SHP77 treated with DMSO at 0.1 percent for 48 hours (cell line): Measurements from ENCODE around the gene KNCN.

Experiments
- DNase-seq: peaks from one replicate; lab custom pipeline; 2025; lab: John Stamatoyannopoulos, UW

KNCN gene

GRCh38 chr1:46523496-46524353 lies 27.7 kb downstream of the KNCN start:
- DNase-seq: no peak

DNA sequence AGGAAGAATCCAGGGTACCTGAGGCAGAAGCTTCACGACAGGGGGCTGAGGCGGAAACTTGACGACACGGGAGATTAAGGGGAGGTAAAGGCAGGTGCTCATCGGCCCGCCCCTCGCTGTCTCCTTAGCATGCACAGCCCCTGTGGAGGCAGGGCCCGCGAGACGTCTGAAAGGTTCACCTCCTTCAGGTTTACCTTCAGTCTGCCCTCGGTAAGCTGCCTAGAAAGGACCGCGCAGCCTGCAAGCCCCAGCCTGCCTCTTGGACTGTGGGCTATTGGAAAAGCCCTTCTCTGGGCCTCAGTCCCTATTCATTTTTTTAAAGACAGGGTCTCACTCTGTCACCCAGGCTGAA lies 28.5 kb downstream of the KNCN start:
- no peak for DNase-seq

DNA sequence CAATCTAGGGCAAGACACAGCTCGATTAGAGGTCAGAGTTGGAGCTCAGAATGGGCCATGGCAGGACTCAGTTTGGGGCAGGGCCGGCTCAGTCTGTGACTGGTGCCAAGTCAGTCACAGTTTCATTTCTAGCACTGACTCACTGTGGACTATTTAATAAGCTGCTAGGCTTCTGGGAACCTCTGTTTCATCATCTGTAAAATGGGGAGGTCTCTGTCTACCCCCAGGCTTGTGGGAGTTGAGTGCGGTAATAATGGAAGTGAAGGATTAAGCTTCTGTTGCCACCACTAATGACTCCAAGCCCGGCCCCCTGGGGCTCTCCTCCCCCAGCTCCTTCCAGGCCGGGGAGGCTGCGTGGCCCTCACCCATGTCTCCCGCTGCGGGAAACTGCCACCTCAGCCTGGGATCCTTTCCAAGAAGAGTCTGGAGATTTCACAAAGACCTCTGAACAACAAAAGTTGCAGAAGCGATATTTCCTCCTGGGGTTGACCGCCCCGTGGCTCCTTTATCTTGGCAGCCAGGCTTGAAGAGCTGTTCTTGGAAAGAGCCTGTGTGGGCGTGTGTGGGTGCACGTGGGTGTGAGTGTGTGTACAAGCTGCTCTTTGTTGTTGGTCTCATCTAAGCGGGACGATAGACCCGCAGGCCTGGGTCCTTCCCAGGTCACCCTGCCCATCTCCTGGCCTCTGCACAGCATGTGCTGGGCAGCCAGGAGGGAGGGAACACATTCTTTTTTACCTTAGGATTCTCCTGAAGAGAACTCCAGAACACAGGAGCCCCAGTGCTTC lies 29.1 kb downstream of the KNCN start:
- DNase-seq: no peak

DNA sequence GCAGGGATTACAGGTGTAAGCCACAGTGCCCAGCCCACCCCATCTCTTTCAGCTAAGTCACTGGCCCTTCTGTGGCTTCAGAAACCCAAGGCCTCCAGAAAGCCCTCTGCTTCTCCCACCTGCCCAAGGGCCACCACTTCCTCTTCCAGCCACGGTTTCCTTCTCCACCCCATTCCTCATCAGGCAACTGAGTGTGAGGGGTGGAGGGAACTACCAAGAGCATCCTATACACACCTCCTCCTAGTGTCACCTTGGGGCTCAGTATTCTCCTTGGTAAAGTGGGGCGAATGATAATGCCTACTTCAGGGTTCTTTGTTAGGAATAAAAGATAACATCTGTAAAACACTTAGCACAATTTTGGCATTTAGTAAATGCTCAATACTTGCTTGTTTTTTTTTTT lies 30.0 kb downstream of the KNCN start:
- no peak for DNase-seq

DNA sequence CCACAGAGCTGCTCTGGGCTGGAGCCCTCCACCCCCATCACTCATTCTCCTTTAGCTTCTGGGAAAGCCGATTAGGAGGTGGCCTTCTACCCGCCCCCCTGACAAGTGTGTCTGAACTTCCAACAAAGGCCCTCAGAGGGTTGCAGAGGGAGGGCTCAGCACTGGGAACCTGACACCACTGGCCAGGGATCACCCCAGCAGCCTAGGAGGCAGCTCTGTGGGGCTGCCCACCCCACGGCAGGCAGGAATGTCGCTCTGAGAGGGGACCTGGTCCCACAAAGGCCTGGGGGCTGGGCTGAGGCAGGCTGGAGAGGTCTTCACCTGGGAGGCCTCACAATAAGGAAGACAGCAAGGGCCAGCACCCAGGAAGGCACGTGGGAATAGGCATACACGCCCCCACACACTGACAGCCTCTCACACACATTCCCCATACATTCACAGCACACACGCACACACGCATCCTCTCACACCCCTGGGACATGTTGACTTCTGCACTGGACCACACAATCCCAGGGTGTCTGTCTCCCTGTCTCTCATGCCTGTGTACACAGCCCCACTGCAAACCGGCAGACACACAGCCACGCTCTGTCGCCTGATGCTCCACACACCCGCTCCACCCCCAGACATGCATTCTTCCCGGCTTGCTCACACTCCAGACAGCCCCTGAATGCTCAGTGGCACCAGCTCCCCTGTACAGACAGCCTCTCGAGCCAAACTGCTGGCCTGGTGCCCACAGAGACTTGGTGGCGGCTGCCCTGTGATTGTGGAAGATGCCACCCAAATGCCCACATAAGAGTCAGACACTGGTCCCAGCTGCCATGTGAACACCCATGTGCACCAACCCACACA lies 31.2 kb downstream of the KNCN start:
- no peak for DNase-seq

DNA sequence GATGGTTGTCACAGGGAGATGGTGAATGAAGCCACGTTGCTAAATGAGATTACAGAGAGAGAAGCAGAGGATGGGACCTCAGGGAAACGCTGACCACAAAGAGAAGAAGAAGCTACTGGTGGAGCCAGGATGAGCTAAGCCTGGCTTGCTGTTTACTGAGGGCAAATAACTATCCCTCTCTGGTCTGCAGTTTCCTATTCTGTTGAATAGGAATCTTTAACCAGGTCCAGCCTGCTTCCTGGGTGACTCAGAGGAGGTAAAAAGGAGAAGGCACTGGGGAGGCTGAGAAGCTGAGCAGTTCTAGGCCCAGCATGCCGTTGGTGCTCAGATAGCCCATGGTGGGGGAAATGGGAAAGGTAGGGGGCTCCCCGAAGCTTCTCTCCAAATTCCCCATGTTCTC lies 32.2 kb downstream of the KNCN start:
- no peak for DNase-seq

GRCh38 chr1:46517932-46518498 lies 33.4 kb downstream of the KNCN start:
- no peak for DNase-seq

DNA sequence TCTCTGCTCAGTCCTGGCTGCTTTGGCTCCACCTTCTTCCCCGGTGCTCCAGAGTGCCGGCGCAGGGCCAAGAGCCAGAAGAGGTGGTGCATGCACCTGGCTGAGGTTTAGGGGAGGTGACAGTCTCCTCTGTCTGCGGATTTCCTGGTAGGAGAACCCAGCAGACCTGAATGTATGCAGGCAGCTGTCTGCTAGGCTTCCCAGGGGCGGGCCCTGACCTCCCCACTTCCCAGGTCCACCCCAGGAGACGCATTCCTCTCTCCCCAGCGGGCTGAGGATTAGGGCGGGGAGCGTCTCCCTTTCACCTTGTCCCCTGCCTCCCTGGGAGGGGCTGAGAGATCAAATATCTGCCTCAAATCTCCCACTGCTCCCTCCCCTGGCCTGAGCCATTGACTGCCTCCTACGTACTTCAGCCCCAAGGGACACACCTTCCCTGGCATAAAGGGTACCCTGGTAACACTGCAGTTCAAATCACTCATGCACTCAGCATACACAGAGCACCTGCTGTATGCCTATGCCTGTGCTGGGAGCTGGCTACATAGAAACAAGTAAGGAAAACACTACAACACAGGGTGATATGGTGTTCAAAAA lies 34.3 kb downstream of the KNCN start:
- no peak for DNase-seq

DNA sequence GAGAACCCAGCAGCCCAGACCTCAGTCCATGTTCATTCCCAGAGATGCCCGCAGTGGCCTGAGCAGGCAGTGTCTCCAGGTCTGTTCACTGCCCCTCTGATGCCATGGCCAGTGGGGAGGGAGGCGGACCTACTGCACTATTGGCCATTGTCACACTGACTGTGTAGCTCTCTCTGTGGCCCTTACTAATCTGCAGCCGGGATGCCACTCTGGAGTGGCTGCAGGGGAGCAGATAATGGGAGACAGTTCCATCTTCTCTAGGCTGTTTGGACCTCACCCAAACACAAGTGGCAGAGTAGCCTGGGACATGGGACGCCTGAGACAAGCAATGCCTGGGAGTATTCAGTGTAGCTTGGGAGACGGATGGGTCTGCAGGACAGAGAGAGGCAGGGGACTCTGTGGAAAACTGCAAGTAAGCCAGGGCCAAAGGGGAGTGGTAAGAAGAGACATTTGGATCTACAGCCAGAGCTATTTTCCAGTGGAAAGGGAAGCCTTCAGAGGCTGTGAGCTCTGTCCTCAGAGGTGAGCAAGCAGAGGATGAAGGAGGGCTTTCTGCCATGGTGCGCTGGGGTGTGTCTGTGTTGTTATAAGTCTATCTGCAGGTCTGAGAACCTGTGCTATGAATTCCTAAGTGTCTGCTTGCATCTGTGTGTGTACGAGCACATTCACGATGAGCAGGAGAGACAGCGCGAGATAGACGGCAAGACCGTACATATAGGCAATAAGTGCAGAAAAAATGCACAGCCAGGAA lies 35.1 kb downstream of the KNCN start:
- DNase-seq: no peak

DNA sequence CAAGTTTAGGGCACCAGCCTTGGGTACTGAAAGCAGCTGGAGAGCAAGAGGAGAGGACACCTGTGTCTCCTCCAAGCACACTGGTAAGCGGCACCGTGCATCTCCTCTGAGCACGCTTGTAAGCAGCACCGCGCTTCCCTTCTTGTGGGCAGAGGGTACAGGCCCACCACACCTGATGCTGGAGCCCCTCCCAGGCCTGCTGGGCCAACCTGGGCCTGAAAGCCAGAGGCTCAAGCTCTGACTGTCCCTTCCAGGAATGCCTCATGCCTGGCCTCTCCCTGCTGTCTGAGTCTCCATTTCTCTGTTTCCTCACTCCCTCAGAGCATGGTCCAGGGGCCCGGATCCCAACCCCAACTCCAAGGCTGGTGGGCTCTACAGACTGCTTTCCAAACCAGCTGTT lies 35.9 kb downstream of the KNCN start:
- DNase-seq: no peak

- no peak for DNase-seq
Measured at GRCh38 chr1:46513536-46513935, 37.9 kb downstream of the KNCN start.

DNA sequence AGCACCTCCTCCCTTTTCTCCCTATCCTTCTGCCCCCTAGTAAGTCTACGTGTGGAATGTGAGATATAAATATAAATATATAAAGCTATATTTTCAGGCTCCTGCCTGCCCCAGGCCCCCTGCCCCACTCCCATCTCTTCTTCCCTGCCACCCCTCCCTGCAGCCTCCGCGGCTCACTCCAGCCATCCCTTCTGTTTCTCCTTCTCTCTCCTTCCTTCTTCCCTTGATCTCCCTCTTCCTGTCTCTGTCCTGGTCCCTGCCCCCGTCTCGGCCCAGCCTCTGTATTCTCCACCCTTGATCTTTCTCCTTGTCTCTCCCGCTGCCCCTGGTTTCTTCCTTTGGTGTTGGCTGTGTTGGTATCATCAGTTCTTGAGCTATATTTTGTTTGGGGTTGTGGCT lies 38.7 kb downstream of the KNCN start:
- no peak for DNase-seq

DNA sequence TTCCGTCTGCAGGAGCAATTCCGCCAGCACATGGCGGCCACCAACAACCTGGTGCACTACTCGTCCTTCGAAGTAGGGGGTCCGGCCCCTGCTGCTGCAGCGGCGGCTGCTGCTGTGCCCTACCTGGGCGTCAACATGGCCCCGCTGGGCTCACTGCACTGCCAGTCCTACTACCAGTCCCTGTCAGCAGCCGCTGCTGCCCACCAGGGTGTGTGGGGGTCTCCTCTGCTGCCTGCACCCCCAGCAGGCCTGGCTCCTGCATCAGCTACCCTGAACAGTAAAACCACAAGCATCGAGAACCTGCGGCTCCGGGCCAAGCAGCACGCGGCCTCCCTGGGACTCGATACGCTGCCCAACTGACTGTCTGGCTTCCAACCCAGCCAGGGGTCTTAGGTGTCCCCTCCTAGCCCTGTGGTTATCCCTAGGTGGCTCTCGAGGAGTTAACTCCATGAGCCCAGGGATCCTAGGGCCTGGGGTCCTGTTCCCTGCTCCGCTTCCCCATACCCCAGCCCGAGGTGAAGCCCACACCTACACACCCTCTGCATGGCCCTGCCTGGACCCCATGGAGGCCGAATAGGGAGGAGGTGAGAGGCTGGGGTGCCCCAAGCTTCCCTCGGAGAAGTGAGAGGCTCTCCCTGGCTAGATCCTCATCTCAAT lies 39.2 kb downstream of the KNCN start:
- no peak for DNase-seq

DNA sequence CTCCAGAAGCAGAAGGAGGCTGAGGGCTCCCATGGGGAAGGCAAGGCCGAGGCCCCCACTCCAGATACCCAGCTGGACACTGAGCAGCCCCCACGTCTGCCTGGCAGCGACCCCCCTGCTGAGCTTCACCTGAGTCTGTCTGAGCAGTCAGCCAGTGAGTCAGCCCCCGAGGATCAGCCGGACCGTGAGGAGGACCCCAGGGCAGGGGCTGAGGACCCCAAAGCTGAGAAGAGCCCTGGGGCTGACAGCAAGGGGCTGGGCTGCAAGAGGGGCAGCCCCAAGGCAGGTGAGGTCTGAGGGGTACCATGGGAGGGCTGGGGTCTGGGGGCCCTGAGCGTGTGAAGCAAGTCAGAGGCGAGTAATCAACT lies 40.5 kb downstream of the KNCN start:
- no peak for DNase-seq

GRCh38 chr1:46510341-46510997 lies 41.0 kb downstream of the KNCN start:
- no peak for DNase-seq

GRCh38 chr1:46508757-46509156 lies 42.7 kb downstream of the KNCN start:
- no peak for DNase-seq

- DNase-seq: no peak
Measured at GRCh38 chr1:46506470-46507219, 44.8 kb downstream of the KNCN start.

- DNase-seq: no peak
Measured at GRCh38 chr1:46503421-46503820, 48.0 kb downstream of the KNCN start.

GRCh38 chr1:46501528-46501927 lies 49.9 kb downstream of the KNCN start:
- no peak for DNase-seq
